ENCODE results near the gene OR4F15.

- TF ChIP-seq CTCF (IDR thresholded peaks at IDR 0.05) (no peak), POLR2A (IDR thresholded peaks at IDR 0.05) (no peak)
These were observed 16.5 kb upstream of the OR4F15 start for GRCh38 chr15:101795455-101795854.
